Esophagus muscularis mucosa (tissue), 3 donors: ENCODE data around the gene EIF4E.

ENCODE experiments used
- POLR2A ChIP-seq: fragments of 450-650 bp; IDR thresholded peaks from one replicate; pipeline ENCODE4 v1.6.1; 2017; ENCODE audit warnings: antibody characterized with exemption, moderate library complexity, mild to moderate bottlenecking, low read depth
- POLR2AphosphoS5 ChIP-seq, 2 donors: sonication (generic); formaldehyde crosslinking; IDR thresholded peaks; one replicate each; pipeline ENCODE4 v1.6.1; 2017; ENCODE audit warnings: antibody characterized with exemption in 2 of 2
- TF ChIP-seq, protein P1 (sequence below), 3 experiments: fragments of 200-600 bp in 2 of 3; fragments of 450-650 bp in 1 of 3; sonication (generic) in 2 of 3; IDR thresholded peaks; one replicate each; pipeline ENCODE4 v1.5.1; 2017 to 2019; ENCODE audit warnings: antibody characterized with exemption in 3 of 3, mild to moderate bottlenecking in 2 of 3, moderate library complexity in 1 of 3

DNA sequence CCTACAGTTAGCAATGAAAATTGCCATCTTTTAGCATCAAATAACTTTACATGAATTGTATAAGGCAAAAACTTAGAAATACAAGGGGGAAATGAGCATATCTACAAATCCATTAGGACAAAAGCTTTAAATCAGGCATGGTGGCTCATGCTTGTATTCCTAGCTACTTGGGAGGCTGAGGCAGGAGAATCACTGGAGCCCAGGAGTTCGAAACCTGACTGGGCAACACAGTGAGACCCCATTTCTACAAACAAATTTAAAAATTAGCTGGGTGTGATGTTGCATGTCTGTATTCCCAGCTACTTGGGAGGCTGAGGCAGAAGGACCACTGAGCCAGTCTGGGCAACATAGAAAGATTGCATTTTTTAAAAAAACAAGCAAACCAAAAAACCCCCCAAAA lies 61.3 kb downstream of the EIF4E start:
- TF ChIP-seq POLR2AphosphoS5 (IDR thresholded peaks at IDR 0.05) (no peak), POLR2A (no peak)
- TF ChIP-seq, protein P1, sequence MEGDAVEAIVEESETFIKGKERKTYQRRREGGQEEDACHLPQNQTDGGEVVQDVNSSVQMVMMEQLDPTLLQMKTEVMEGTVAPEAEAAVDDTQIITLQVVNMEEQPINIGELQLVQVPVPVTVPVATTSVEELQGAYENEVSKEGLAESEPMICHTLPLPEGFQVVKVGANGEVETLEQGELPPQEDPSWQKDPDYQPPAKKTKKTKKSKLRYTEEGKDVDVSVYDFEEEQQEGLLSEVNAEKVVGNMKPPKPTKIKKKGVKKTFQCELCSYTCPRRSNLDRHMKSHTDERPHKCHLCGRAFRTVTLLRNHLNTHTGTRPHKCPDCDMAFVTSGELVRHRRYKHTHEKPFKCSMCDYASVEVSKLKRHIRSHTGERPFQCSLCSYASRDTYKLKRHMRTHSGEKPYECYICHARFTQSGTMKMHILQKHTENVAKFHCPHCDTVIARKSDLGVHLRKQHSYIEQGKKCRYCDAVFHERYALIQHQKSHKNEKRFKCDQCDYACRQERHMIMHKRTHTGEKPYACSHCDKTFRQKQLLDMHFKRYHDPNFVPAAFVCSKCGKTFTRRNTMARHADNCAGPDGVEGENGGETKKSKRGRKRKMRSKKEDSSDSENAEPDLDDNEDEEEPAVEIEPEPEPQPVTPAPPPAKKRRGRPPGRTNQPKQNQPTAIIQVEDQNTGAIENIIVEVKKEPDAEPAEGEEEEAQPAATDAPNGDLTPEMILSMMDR (IDR thresholded peaks at IDR 0.05), result no peak
